ENCODE results near the gene CHST8. TPM values are rescaled to one million over a fixed set of nuclear protein-coding genes. Genes with fewer than 3 reads are reported as not detected.

Gene CHST8
- total RNA-seq, 1 donor from 2014 or later, result not detected

DNA sequence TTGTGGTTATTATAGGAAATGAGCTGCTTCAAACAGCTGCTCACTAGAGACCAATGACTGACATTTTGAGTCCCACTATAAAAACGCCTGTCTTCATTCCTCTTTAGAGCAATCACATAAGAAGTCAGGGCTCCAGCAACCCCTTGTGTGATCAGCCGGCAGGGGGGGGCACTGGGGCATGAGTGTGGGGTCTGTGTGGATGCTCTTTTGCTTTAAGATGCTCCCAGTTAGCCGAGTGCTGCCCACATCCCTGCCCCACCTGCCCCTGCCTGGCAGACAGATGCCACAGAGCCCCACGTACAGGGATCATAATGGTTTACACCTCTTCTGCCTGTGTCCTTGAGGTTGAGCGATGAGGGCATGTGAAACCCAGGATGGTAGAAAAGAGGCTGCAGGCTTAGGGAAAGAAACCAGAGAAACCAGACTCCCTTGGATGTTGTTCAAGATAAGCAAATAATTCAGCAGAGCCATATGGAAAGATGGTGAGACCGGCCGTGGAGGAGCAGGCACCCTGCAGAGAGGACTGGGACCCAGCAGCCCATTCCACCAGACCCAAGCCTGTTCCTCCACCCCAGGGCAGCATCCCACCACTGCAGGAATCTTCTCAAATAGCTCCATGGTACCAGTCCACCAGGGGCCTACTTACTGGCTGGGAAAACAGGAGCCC, 55.4 kb downstream of the CHST8 start:
- peaks cover 19 to 34% (median 22%) of the 10 kb centered on the region in 3 donors for H3K27me3 ChIP-seq (ENCODE audit: control insufficient read depth in 3 of 3, insufficient read depth in 3 of 3, low read length in 3 of 3)
- no peak overlapping the region for H3K27ac ChIP-seq (ENCODE audit: low read depth, low read length)
- no peaks in the 10 kb centered on the region for H3K4me1 ChIP-seq (ENCODE audit: control insufficient read depth in 3 of 3, insufficient read depth in 3 of 3, low read length in 3 of 3)
- no peaks in the 10 kb centered on the region for H3K9me3 ChIP-seq (ENCODE audit: control insufficient read depth in 3 of 3, low read length in 3 of 3)
- H3K4me3 ChIP-seq (ENCODE audit: low read length in 3 of 3), result no peak overlapping the region
- H3K9ac ChIP-seq (ENCODE audit: low read depth in 1 of 3, low read length in 3 of 3), result no peak overlapping the region
- no peaks in the 10 kb centered on the region for H3K36me3 ChIP-seq (ENCODE audit: control insufficient read depth in 3 of 3, insufficient read depth in 3 of 3, low read length in 3 of 3)

DNA sequence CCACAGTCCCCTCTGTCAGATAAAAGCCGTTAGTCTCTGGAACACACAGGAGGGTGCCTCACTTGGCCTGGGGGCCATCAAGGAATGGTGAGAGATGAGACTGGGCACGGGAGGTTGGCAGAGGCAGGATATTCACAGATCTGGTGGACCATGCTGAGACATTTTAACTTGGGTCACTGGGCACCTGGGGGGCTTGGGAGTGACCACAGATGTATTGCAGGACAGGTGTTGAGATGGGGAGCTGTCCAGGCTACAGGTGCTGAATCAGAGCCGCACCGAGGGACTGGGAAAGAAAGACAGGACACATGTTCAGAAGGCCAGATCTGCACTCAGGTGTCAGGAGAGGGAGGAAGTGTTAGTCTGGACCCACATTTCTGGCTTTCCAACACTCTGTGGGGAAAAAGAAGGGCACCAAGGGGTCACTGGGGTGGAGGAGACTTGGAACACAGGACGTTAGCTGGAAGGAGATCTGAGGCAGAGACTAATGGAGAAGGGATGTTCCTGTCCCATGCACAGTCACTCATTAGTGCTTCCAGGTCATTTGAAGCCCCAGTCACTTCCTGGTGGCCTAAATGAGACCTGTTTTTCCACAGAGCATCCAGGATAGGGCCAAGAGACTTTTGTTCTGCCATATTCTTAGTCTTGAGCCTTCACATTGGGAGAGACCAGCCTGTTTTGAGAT, 56.1 kb downstream of the CHST8 start:
- H3K36me3 ChIP-seq (ENCODE audit: control insufficient read depth in 3 of 3, insufficient read depth in 3 of 3, low read length in 3 of 3), result no peaks in the 10 kb centered on the region
- H3K9me3 ChIP-seq (ENCODE audit: control insufficient read depth in 3 of 3, low read length in 3 of 3), result no peaks in the 10 kb centered on the region
- H3K9ac ChIP-seq (ENCODE audit: low read depth in 1 of 3, low read length in 3 of 3), result no peak overlapping the region
- no peaks in the 10 kb centered on the region for H3K4me1 ChIP-seq (ENCODE audit: control insufficient read depth in 3 of 3, insufficient read depth in 3 of 3, low read length in 3 of 3)
- no peak overlapping the region for H3K4me3 ChIP-seq (ENCODE audit: low read length in 3 of 3)
- no peak overlapping the region for H3K27ac ChIP-seq (ENCODE audit: low read depth, low read length)
- peaks cover 19 to 29% (median 20%) of the 10 kb centered on the region in 3 donors for H3K27me3 ChIP-seq (ENCODE audit: control insufficient read depth in 3 of 3, insufficient read depth in 3 of 3, low read length in 3 of 3)

DNA sequence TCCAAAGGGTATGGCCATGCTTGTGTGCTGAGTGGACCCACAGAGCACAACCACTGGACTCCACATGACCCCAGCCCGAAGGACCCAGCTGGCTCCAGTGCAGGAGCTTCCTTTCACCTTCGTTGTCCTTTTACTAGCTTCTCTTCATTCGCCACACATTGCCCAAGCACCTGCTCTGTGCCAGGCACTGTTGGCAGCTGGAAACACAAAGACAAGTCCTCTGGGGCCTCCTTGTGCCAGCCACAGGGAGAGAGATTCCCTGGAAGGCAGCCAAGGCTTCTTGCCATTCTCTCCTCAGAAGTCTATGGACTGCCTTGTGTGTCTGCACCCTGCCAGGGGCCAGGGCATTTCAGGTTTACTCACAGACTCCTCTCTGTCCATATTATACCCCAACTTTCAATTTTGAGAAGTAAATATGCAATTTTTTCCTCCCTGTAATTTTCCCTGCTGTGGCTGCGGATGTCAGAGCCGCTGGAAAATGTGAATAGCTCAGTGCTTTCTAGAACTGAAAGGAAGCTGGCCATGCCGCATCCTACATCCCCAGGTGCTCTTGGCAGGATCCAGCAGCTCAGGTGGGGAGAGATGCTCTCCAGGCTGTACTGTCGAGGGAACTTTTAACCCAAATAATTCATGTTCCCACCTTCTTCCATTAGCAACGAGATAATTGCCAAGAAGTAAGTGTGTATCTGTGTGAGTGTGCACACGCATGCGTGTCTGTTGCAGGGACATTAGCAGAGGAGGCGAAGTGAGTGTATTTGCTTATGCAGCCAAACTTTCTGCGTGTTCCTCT, 57.2 kb downstream of the CHST8 start:
- no peaks in the 10 kb centered on the region for H3K9me3 ChIP-seq (ENCODE audit: control insufficient read depth in 3 of 3, low read length in 3 of 3)
- H3K27me3 ChIP-seq (ENCODE audit: control insufficient read depth in 3 of 3, insufficient read depth in 3 of 3, low read length in 3 of 3), result peaks cover 27 to 35% (median 28%) of the 10 kb centered on the region in 3 donors
- no peak overlapping the region for H3K9ac ChIP-seq (ENCODE audit: low read depth in 1 of 3, low read length in 3 of 3)
- H3K36me3 ChIP-seq (ENCODE audit: control insufficient read depth in 3 of 3, insufficient read depth in 3 of 3, low read length in 3 of 3), result no peaks in the 10 kb centered on the region
- no peak overlapping the region for H3K4me3 ChIP-seq (ENCODE audit: low read length in 3 of 3)
- no peak overlapping the region for H3K27ac ChIP-seq (ENCODE audit: low read depth, low read length)
- no peaks in the 10 kb centered on the region for H3K4me1 ChIP-seq (ENCODE audit: control insufficient read depth in 3 of 3, insufficient read depth in 3 of 3, low read length in 3 of 3)

DNA sequence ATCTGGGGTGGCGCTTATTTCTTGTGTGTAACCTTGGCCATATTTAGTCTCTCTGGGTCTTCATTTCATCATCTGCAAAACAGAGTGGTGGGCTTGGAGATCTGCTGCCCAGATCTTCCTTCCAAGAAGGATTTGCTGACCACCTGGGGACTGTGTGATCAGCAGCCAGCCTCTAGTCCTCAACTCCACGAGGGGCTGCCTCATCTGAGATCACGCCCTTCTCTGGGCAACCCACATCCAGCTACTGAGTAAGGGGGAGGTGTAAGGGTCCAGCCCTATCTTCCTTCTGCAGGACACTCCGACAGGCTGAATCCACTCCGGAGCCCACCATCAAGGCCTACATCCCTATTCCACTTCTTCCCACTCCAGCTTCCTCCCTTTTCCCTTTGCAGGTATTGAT, 57.9 kb downstream of the CHST8 start:
- Histone ChIP-seq H3K9ac (ENCODE audit: low read depth in 1 of 3, low read length in 3 of 3) (no peak overlapping the region), H3K27me3 (ENCODE audit: control insufficient read depth in 3 of 3, insufficient read depth in 3 of 3, low read length in 3 of 3) (peaks cover 29 to 36% (median 32%) of the 10 kb centered on the region in 3 donors), H3K27ac (ENCODE audit: low read depth, low read length) (no peak overlapping the region), H3K4me3 (ENCODE audit: low read length in 3 of 3) (no peak overlapping the region), H3K9me3 (ENCODE audit: control insufficient read depth in 3 of 3, low read length in 3 of 3) (no peaks in the 10 kb centered on the region), H3K4me1 (ENCODE audit: control insufficient read depth in 3 of 3, insufficient read depth in 3 of 3, low read length in 3 of 3) (no peaks in the 10 kb centered on the region), H3K36me3 (ENCODE audit: control insufficient read depth in 3 of 3, insufficient read depth in 3 of 3, low read length in 3 of 3) (no peaks in the 10 kb centered on the region)

DNA sequence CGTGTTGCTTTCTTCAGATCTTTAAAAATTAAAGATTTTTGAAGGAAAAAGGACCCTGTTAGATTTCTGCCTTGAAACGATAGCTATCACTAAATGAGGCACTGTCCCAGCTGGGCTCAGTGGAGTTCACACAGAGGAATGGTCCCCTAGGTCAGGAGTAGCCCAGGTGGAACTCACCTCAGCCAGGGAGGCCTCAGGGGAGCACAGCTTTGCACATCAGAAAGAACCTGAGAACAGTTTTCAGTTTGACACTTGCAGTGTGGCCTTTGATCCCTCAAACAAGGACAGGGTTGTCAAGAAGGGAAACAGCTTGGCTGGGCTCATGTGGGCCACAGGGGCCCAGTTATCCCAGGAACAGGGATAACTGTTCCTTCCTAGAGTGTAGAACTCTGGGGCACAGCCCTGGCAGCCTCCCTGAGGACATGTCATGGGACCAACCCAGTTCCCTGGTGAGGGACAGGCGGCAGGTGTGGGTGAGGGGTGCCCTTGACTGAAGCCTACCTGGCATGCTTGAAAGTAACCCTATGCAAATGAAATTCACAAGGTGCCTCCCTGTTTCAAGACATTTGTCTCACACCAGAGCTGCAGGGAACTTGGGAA, 59.4 kb downstream of the CHST8 start:
- H3K9ac ChIP-seq (ENCODE audit: low read depth in 1 of 3, low read length in 3 of 3), result no peak overlapping the region
- H3K9me3 ChIP-seq (ENCODE audit: control insufficient read depth in 3 of 3, low read length in 3 of 3), result no peaks in the 10 kb centered on the region
- no peaks in the 10 kb centered on the region for H3K36me3 ChIP-seq (ENCODE audit: control insufficient read depth in 3 of 3, insufficient read depth in 3 of 3, low read length in 3 of 3)
- H3K4me3 ChIP-seq (ENCODE audit: low read length in 3 of 3), result no peak overlapping the region
- H3K4me1 ChIP-seq (ENCODE audit: control insufficient read depth in 3 of 3, insufficient read depth in 3 of 3, low read length in 3 of 3), result no peaks in the 10 kb centered on the region
- no peak overlapping the region for H3K27ac ChIP-seq (ENCODE audit: low read depth, low read length)
- H3K27me3 ChIP-seq (ENCODE audit: control insufficient read depth in 3 of 3, insufficient read depth in 3 of 3, low read length in 3 of 3), result peaks cover 36 to 40% (median 39%) of the 10 kb centered on the region in 3 donors

DNA sequence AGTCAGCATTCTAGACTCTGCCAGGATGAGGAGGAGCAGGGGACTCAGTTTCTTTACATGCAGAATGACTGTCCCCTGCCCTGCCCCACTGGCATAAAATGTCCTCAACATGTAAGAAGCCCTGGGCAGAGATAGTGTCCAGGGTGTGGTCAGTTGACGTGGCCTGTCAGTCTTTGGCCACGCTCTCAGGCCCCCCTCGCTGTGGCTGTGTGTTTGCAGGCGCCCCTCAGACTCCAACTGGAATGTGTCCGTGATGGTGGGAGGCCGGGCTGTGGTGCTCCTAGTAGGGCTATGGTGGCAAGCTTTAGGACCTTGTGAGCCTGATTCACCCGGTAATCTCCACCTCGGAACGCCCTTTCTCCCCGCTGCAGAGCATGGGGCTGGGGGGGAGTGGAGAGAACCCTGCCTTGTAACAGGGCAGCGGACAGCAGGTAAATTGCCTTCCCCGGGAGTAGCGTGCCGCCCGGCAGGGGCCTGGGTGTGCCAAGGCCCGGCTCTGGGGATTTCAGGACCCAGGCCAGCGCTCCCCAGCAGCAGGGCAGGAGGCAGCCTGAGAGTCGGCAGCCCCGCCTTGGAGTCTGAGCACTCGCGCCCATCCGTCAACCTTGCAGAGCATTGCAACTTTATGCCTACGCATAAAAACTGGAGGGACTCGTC, 62.3 kb downstream of the CHST8 start:
- Histone ChIP-seq H3K4me1 (ENCODE audit: control insufficient read depth in 3 of 3, insufficient read depth in 3 of 3, low read length in 3 of 3) (no peaks in the 10 kb centered on the region), H3K4me3 (ENCODE audit: low read length in 3 of 3) (no peak overlapping the region), H3K27ac (ENCODE audit: low read depth, low read length) (no peak overlapping the region), H3K9ac (ENCODE audit: low read depth in 1 of 3, low read length in 3 of 3) (no peak overlapping the region), H3K9me3 (ENCODE audit: control insufficient read depth in 3 of 3, low read length in 3 of 3) (no peaks in the 10 kb centered on the region), H3K27me3 (ENCODE audit: control insufficient read depth in 3 of 3, insufficient read depth in 3 of 3, low read length in 3 of 3) (peaks cover 50 to 55% (median 53%) of the 10 kb centered on the region in 3 donors), H3K36me3 (ENCODE audit: control insufficient read depth in 3 of 3, insufficient read depth in 3 of 3, low read length in 3 of 3) (no peaks in the 10 kb centered on the region)

DNA sequence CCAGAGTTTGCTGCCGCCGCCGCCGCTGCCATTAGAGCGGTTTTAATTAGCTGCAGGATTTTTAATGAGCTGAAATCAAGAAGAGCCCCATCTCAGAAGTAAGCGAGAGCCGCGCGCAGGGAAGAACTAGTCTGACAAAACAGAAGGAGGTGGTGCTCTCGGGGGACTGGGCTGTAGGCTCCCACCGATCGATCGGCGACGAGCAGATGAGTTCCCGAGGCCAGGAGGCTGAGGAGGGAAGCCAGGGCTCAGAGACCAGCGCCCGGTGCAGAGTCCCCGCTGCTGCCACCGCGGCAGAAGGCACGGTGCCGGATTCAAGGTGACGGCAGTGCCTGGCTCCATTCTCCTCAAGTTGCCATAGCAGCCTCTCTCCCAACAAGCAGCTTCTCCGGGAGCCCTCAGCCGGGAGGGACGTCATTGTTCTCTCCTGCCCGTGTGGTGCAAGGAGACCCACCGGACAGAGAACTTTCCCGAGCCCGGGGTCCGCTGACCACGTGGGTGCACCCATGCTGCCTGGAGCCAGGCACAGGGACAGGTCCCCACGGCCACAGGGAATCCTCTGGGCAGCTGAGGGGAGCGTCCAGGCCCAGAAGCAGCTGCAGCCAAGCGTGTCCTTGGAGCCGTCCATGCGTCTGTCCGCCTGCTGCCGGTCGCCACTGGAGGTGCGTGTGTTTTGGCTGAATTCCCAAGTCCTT, 62.9 kb downstream of the CHST8 start:
- Histone ChIP-seq H3K9ac (ENCODE audit: low read depth in 1 of 3, low read length in 3 of 3) (no peak overlapping the region), H3K27ac (ENCODE audit: low read depth, low read length) (no peak overlapping the region), H3K27me3 (ENCODE audit: control insufficient read depth in 3 of 3, insufficient read depth in 3 of 3, low read length in 3 of 3) (peaks cover 52 to 62% (median 56%) of the 10 kb centered on the region in 3 donors), H3K4me1 (ENCODE audit: control insufficient read depth in 3 of 3, insufficient read depth in 3 of 3, low read length in 3 of 3) (no peaks in the 10 kb centered on the region), H3K4me3 (ENCODE audit: low read length in 3 of 3) (no peak overlapping the region), H3K9me3 (ENCODE audit: control insufficient read depth in 3 of 3, low read length in 3 of 3) (no peaks in the 10 kb centered on the region), H3K36me3 (ENCODE audit: control insufficient read depth in 3 of 3, insufficient read depth in 3 of 3, low read length in 3 of 3) (no peaks in the 10 kb centered on the region)

DNA sequence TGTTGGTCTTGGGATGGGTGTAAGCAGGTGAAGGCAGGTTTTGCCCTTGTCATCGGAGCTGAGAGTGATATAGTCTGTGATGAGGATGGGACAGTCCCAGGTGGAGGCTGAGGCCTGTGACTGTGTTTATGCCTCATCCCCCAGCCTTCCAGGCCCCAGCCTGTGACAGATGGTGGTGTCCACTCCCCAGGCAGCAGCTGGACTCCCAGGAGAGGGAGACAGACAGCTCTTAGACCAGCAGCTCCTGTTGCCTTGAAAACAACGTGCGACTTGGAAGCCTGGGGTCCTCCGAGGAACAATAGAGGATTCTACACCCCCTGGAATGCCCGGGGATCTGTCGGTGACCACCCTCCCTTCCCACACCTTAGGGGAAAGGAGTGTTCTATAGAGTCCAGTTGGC, 63.8 kb downstream of the CHST8 start:
- Histone ChIP-seq H3K27me3 (ENCODE audit: control insufficient read depth in 3 of 3, insufficient read depth in 3 of 3, low read length in 3 of 3) (peaks cover 50 to 67% (median 64%) of the 10 kb centered on the region in 3 donors), H3K27ac (ENCODE audit: low read depth, low read length) (no peak overlapping the region), H3K9me3 (ENCODE audit: control insufficient read depth in 3 of 3, low read length in 3 of 3) (no peaks in the 10 kb centered on the region), H3K4me3 (ENCODE audit: low read length in 3 of 3) (no peak overlapping the region), H3K4me1 (ENCODE audit: control insufficient read depth in 3 of 3, insufficient read depth in 3 of 3, low read length in 3 of 3) (no peaks in the 10 kb centered on the region), H3K36me3 (ENCODE audit: control insufficient read depth in 3 of 3, insufficient read depth in 3 of 3, low read length in 3 of 3) (no peaks in the 10 kb centered on the region), H3K9ac (ENCODE audit: low read depth in 1 of 3, low read length in 3 of 3) (no peak overlapping the region)

DNA sequence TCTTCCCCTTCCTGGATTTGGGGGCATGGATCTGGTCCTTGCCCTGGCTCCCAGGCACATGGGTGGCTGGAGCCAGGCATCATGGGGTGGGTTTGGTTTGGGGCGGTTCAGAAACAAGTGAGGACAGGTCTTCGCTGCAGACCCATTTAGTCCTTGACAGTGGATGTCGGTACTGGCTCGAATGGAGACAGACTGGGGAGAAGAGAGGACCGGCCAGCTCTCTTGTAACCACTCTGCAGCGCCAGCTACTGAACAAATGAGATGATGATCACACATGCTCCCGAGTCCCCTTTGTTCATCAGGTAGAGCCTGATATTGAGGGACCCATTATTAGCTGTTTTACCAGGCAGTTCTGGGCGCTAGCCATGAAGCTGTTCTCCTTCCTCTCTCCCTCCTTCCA, 64.5 kb downstream of the CHST8 start:
- no peaks in the 10 kb centered on the region for H3K4me1 ChIP-seq (ENCODE audit: control insufficient read depth in 3 of 3, insufficient read depth in 3 of 3, low read length in 3 of 3)
- peaks cover 48 to 63% (median 62%) of the 10 kb centered on the region in 3 donors for H3K27me3 ChIP-seq (ENCODE audit: control insufficient read depth in 3 of 3, insufficient read depth in 3 of 3, low read length in 3 of 3)
- H3K27ac ChIP-seq (ENCODE audit: low read depth, low read length), result no peak overlapping the region
- H3K9ac ChIP-seq (ENCODE audit: low read depth in 1 of 3, low read length in 3 of 3), result no peak overlapping the region
- no peaks in the 10 kb centered on the region for H3K36me3 ChIP-seq (ENCODE audit: control insufficient read depth in 3 of 3, insufficient read depth in 3 of 3, low read length in 3 of 3)
- no peak overlapping the region for H3K4me3 ChIP-seq (ENCODE audit: low read length in 3 of 3)
- H3K9me3 ChIP-seq (ENCODE audit: control insufficient read depth in 3 of 3, low read length in 3 of 3), result no peaks in the 10 kb centered on the region

All from skeletal muscle tissue (tissue), 4 donors.